ENCODE measurements around the gene RPL41. TPM values are rescaled to one million over a fixed set of nuclear protein-coding genes. Genes with fewer than 3 reads are reported as not detected.

Gene RPL41
- total RNA-seq, 1 donor from 2014 or later, result 1,819 TPM

DNA sequence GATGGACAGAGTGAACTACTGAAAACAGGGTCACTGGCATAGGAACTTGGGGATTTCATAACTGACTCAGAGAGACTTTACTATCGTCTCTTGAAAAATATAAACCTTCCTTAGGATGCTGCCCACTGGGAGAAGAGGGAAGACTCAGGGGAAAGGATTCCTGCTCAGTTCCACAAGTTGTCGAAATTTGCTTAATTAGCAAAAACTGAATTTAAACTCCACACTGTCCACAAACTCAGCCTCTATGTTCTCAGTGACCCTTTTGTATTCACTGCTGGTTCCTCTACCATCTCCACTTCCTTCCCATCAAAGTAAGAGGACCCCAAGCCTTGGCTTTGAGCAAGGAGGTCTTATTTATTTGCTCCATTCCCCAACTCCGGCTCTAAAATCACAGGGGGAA is 28.8 kb downstream of the RPL41 start:
- no peaks in the 10 kb centered on the region for H3K9me3 ChIP-seq
- H3K4me1 ChIP-seq, result peaks cover 0 to 6% of the 10 kb centered on the region in 2 donors
- intact Hi-C loops (cut with DNase I), result no loop called here
- H3K36me3 ChIP-seq, result peaks cover 43 to 53% of the 10 kb centered on the region in 2 donors
- DNase-seq (ENCODE audit: low spot score in 2 of 2), result no peak
- no peak overlapping the region for H3K4me3 ChIP-seq
- TF ChIP-seq, protein P1, sequence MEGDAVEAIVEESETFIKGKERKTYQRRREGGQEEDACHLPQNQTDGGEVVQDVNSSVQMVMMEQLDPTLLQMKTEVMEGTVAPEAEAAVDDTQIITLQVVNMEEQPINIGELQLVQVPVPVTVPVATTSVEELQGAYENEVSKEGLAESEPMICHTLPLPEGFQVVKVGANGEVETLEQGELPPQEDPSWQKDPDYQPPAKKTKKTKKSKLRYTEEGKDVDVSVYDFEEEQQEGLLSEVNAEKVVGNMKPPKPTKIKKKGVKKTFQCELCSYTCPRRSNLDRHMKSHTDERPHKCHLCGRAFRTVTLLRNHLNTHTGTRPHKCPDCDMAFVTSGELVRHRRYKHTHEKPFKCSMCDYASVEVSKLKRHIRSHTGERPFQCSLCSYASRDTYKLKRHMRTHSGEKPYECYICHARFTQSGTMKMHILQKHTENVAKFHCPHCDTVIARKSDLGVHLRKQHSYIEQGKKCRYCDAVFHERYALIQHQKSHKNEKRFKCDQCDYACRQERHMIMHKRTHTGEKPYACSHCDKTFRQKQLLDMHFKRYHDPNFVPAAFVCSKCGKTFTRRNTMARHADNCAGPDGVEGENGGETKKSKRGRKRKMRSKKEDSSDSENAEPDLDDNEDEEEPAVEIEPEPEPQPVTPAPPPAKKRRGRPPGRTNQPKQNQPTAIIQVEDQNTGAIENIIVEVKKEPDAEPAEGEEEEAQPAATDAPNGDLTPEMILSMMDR (IDR thresholded peaks at IDR 0.05), result no peak
- H3K27ac ChIP-seq, result no peak overlapping the region
- no peaks in the 10 kb centered on the region for H3K27me3 ChIP-seq

DNA sequence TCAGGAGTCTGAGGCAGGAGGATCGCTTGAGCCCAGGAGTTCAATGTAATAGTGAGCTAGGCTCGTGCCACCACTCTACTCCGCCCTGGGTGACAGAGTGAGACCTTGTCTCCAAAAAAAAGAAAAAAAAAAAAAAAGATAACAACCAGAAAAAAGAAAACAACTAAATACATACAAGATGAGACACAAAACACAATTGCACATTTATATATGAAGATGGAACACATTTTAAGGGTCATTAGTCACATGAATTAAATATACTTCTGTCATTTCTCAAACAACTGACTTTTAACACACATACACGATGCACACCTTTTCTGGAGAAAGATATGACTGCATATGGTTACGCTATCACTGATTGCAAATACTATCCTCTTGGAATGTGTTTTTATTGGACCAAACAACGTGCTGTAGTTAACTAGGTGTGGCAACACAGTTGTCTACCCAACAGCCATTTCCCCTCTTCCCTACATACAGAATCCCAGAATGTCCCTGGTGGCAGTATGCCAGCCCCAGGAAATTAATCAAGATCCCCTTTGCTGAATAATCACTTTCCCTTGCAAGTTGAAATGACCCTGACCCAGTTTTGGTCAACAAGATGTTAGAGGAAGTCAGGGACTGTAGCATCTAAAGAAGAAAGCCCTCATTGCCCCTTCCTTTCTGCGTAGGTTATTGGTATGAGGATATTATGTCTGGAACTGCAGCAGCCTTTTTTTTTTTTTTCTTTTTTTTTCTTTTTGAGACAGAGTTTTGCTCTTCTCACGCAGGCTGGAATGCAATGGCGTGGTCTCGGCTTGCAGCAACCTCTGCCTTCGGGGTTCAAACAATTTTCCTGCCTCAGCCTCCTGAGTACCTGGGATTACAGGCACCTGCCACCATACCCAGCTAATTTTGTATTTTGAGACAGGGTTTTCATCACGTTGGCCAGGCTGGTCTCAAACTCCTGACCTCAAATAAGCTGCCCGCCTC is 30.3 kb downstream of the RPL41 start:
- no peak for DNase-seq (ENCODE audit: low spot score in 2 of 2)
- Histone ChIP-seq H3K9me3 (no peaks in the 10 kb centered on the region), H3K4me1 (peaks cover 0 to 12% of the 10 kb centered on the region in 2 donors), H3K36me3 (peaks cover 29 to 37% of the 10 kb centered on the region in 2 donors), H3K27ac (peak overlapping the region; percentile 37 to 65), H3K27me3 (no peaks in the 10 kb centered on the region), H3K4me3 (no peak overlapping the region)
- TF ChIP-seq, protein P1 (IDR thresholded peaks at IDR 0.05), result no peak
- intact Hi-C loops (cut with DNase I), result no loop called here

DNA sequence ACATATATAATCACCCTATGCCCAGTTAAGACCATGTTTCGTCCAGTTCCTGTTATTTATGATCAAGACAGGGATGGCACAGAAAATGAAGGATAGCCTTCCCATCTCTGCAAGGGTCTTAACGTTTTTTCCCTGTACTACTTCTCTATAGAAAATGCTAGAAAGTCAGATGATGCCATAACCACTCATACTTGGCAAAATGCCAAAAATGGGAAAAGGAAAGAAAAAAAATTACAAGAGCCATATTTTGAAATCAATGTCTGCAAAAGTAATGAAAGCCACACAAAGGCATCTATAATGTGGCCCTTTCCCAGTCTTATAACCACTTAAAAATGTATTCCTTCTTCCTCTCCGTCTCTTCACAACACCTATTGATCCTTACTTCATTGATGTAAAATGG is 34.1 kb downstream of the RPL41 start:
- intact Hi-C loops (cut with DNase I), result no loop called here
- DNase-seq (ENCODE audit: low spot score in 2 of 2), result no peak
- Histone ChIP-seq H3K27me3 (no peaks in the 10 kb centered on the region), H3K9me3 (no peaks in the 10 kb centered on the region), H3K27ac (no peak overlapping the region), H3K36me3 (no peaks in the 10 kb centered on the region), H3K4me3 (no peak overlapping the region), H3K4me1 (peaks cover 0 to 21% of the 10 kb centered on the region in 2 donors)
- TF ChIP-seq, protein P1 (IDR thresholded peaks at IDR 0.05), result no peak

DNA sequence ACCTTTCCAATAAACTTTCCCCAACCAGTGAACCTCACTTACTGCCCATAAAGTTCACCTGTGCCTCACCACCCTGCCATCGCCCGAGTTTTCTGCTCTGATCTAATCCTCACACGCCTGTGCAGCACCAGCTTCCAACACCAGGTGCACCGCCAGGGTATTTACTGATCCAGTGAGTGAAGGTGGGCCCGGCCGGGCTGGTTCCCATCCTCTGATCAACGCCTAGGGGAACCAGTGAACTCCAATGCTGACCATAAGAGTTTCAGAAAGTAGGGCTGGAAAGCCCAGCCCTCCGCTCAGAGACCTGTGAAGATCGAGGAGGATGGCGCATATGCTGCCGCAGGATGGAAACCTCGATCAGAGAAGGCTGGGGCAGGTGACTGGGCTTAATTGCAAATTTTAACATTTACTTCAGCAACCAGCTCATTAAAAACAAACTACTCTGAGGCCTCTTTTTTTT is 35.3 kb downstream of the RPL41 start:
- Histone ChIP-seq H3K27ac (peak overlapping the region; percentile 86 to 91), H3K4me1 (peaks cover 0 to 21% of the 10 kb centered on the region in 2 donors), H3K27me3 (no peaks in the 10 kb centered on the region), H3K9me3 (no peaks in the 10 kb centered on the region), H3K4me3 (peak overlapping the region; percentile 68 to 93), H3K36me3 (no peaks in the 10 kb centered on the region)
- DNase-seq (ENCODE audit: low spot score in 2 of 2), result peak in 1 of 2 donors; percentile 77
- intact Hi-C loops (cut with DNase I), result no loop called here
- TF ChIP-seq, protein P1 (IDR thresholded peaks at IDR 0.05), result peak; percentile 26 to 55 (median 28)

DNA sequence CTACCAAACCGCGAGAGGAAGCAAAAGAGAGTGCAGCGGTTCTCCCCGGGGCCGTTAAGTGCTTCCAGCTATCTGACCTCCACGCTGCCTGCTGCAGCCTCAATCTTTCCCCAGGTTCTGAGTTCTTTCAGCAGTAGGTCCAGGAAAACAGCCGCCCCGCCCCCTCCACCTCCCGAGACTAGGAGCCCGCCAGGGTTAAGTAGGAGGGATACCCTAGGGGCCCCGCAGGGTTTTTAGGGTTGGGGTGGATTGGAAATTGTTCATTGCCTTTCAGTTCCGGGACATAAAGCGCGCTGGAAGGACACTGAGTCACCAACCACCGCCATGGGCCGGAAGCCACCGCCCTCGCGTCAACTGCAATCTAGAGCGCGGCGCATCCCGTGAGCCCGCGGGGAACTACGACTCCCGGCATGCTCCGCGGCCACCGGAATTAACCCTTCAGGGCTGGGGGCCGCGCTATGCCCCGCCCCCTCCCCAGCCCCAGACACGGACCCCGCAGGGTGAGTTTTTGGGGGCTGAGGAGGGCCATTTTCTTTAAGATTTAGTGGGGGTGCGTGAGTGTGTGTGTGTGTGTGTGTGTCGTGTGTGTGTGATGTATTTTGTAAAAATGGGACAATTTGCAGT is 35.8 kb downstream of the RPL41 start, which contains the start of gene MYL6B:
MYL6B (plus strand) TSS at position 456 of the 624 bp plus-strand sequence. CDS start 1,332 bp downstream, outside the sequence.
- Histone ChIP-seq H3K4me1 (peaks cover 0 to 24% of the 10 kb centered on the region in 2 donors), H3K27ac (peak within 1 kb of the TSS; percentile 86 to 91), H3K27me3 (no peaks in the 10 kb centered on the region), H3K36me3 (no peaks in the 10 kb centered on the region), H3K9me3 (no peaks in the 10 kb centered on the region), H3K4me3 (peak within 1 kb of the TSS; percentile 68 to 93)
- intact Hi-C loops (cut with DNase I), result no loop called here
- peak; percentile 69 to 96 for DNase-seq (ENCODE audit: low spot score in 2 of 2)
- TF ChIP-seq, protein P1 (IDR thresholded peaks at IDR 0.05), result no peak

Data from ascending aorta (tissue), 2 donors.